ENCODE measurements around the gene CD109.

DNA sequence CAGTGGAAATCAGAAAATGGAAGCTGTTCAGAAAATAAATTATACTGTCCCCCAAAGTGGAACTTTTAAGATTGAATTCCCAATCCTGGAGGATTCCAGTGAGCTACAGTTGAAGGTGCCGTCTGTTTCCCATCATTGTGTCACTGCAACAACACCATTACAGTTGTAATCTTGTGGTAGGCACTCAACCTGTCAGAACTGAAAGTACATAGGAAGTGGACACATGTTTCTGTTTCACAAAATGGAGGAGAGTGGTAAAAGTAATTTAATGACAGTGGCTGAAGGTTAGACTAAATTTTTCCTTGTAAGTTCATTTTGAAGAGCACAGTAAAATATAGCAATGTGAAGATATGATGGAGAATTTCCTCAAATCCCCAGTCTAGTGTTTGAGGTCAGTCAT, 70.0 kb downstream of the CD109 start:
- TF ChIP-seq PPARA (CRISPR knock-in tag; IDR thresholded peaks at IDR 0.05; ENCODE audit: borderline replicate concordance), result no peak
- TF ChIP-seq ESRRG (CRISPR knock-in tag; IDR thresholded peaks at IDR 0.05), result no peak
- TF ChIP-seq ZNF70 (CRISPR knock-in tag; IDR thresholded peaks at IDR 0.05), result no peak

Measured in SK-N-SH treated with all-trans-retinoic acid at 6 μM for 48 hours (cell line).